HEK293 (cell line): ENCODE results near the gene PCDHA6.

Experiments used
- CTCF ChIP-seq: fragments of 450-650 bp; formaldehyde crosslinking; IDR thresholded peaks from 2 replicates; pipeline ENCODE4 v1.5.1; 2016; ENCODE audit warnings: missing biosample characterization, missing genetic modification characterization
- ZBTB1 ChIP-seq: fragments of 450-650 bp; formaldehyde crosslinking; IDR thresholded peaks from 2 replicates; pipeline ENCODE4 v1.5.1; 2016; ENCODE audit warnings: missing biosample characterization, missing genetic modification characterization
- ZBTB8A ChIP-seq: fragments of 450-650 bp; formaldehyde crosslinking; IDR thresholded peaks from 2 replicates; pipeline ENCODE4 v1.5.1; 2016; ENCODE audit warnings: missing biosample characterization, missing genetic modification characterization
- ZFHX2 ChIP-seq: fragments of 450-650 bp; formaldehyde crosslinking; conservative IDR thresholded peaks from 2 replicates; pipeline ENCODE4 v1.5.1; 2016; ENCODE audit warnings: missing biosample characterization, missing genetic modification characterization
- ZFP3 ChIP-seq: fragments of 450-650 bp; formaldehyde crosslinking; IDR thresholded peaks from 2 replicates; pipeline ENCODE4 v1.5.1; 2016; ENCODE audit warnings: low read depth, missing biosample characterization, missing genetic modification characterization
- ZNF169 ChIP-seq: fragments of 450-650 bp; formaldehyde crosslinking; IDR thresholded peaks from 2 replicates; pipeline ENCODE4 v1.5.1; 2016; ENCODE audit warnings: missing biosample characterization, missing genetic modification characterization
- ZNF23 ChIP-seq: fragments of 450-650 bp; formaldehyde crosslinking; IDR thresholded peaks from 2 replicates; pipeline ENCODE4 v1.5.1; 2016; ENCODE audit warnings: missing biosample characterization, missing genetic modification characterization, borderline replicate concordance
- ZNF362 ChIP-seq: fragments of 450-650 bp; formaldehyde crosslinking; IDR thresholded peaks from 2 replicates; pipeline ENCODE4 v1.5.1; 2016; ENCODE audit warnings: missing biosample characterization, missing genetic modification characterization
- ZNF426 ChIP-seq: fragments of 450-650 bp; formaldehyde crosslinking; IDR thresholded peaks from 2 replicates; pipeline ENCODE4 v1.5.1; 2017; ENCODE audit warnings: missing biosample characterization, missing genetic modification characterization, mild to moderate bottlenecking, inconsistent platforms, moderate library complexity
- ZNF433 ChIP-seq: fragments of 450-650 bp; formaldehyde crosslinking; IDR thresholded peaks from 2 replicates; pipeline ENCODE4 v1.5.1; 2016; ENCODE audit warnings: missing biosample characterization, missing genetic modification characterization, low read depth
- ZNF501 ChIP-seq: fragments of 450-650 bp; formaldehyde crosslinking; IDR thresholded peaks from 2 replicates; pipeline ENCODE4 v1.5.1; 2016; ENCODE audit warnings: missing biosample characterization, missing genetic modification characterization
- ZNF639 ChIP-seq: fragments of 450-650 bp; formaldehyde crosslinking; IDR thresholded peaks from 2 replicates; pipeline ENCODE4 v1.5.1; 2016; ENCODE audit warnings: missing biosample characterization, missing genetic modification characterization
- ZNF704 ChIP-seq: fragments of 450-650 bp; formaldehyde crosslinking; IDR thresholded peaks from 2 replicates; pipeline ENCODE4 v1.5.1; 2016; ENCODE audit warnings: missing biosample characterization, missing genetic modification characterization
- ZNF837 ChIP-seq: fragments of 450-650 bp; formaldehyde crosslinking; IDR thresholded peaks from 2 replicates; pipeline ENCODE4 v1.5.1; 2016; ENCODE audit warnings: missing biosample characterization, missing genetic modification characterization

GRCh38 chr5:140857987-140858240, 30.2 kb downstream of the PCDHA6 start:
- no peak for TF ChIP-seq ZFHX2
- no peak for TF ChIP-seq ZNF501 (tag by site-specific recombination)
- TF ChIP-seq ZNF837 = no peak
- TF ChIP-seq ZNF704 (tag by site-specific recombination) = no peak
- no peak for TF ChIP-seq ZBTB8A (tag by site-specific recombination)
- no peak for TF ChIP-seq ZNF169
- no peak for TF ChIP-seq ZNF426 (tag by site-specific recombination)
- no peak for TF ChIP-seq CTCF (tag by site-specific recombination)
- no peak for TF ChIP-seq ZBTB1 (tag by site-specific recombination)
- no peak for TF ChIP-seq ZNF362
- TF ChIP-seq ZNF433 (tag by site-specific recombination) = no peak
- TF ChIP-seq ZNF23 (tag by site-specific recombination) = no peak
- TF ChIP-seq ZNF639 (tag by site-specific recombination) = no peak
- TF ChIP-seq ZFP3 (tag by site-specific recombination) = no peak
